IMR-90 (cell line): ENCODE measurements around the gene SLC35B3. TPM values are rescaled to one million over a fixed set of nuclear protein-coding genes. Genes with fewer than 3 reads are reported as not detected.
A peak's percentile ranks its signal among the peaks of the same experiment; 100 is the strongest.
"Not testable (repeated sequence)": the region's sequence is repeated elsewhere in the genome, so short reads cannot be mapped to it uniquely, and the experiment has no call there.

ENCODE experiments used
- ATAC-seq: fragments of 200-7000 bp; cut with Tn5 transposase; 2 replicates; pipeline ENCODE4 v1.9.1; 2020; ENCODE audit warnings: low read depth, mild to moderate bottlenecking, moderate library complexity
- BruUV-seq: library from RNA; stranded (reverse); fragments of 400-500 nt; replicated peaks from 2 replicates; lab custom pipeline; 2021; lab: Mats Ljungman, UMichigan
- CTCF ChIA-PET: fragments of 300-600 bp; formaldehyde crosslinking; extraction: SDS; loops from one replicate; lab custom pipeline; 2021; ENCODE audit warnings: antibody characterized with exemption; lab: Yijun Ruan, JAX
- POLR2A ChIA-PET: fragments of 300-600 bp; sonication (Branson Sonifier 250); formaldehyde crosslinking; loops from one replicate; lab custom pipeline; 2022; ENCODE audit warnings: antibody characterized with exemption; ENCODE audit not compliant: unreplicated experiment; lab: Charles Lee
- DNase-seq: peaks from one replicate; pipeline ENCODE4 v3.0.0; 2013
- H2AFZ ChIP-seq: replicated peaks from 2 replicates; pipeline ENCODE3; 2013; ENCODE audit warnings: low read length, mild to moderate bottlenecking; ENCODE audit not compliant: poor library complexity
- H2AK5ac ChIP-seq: 2 replicates; pipeline ENCODE4 v1.6.1; 2013; ENCODE audit warnings: low read depth, low read length, inconsistent platforms
- H2AK9ac ChIP-seq: replicated peaks from 2 replicates; pipeline ENCODE3; 2013; ENCODE audit warnings: mild to moderate bottlenecking, low read depth, low read length, moderate library complexity; ENCODE audit not compliant: poor library complexity
- H2BK120ac ChIP-seq: 2 replicates; pipeline ENCODE4 v1.6.1; 2013; ENCODE audit warnings: low read depth, low read length, inconsistent platforms
- H2BK15ac ChIP-seq: 3 replicates; pipeline ENCODE4 v1.6.1; 2013; ENCODE audit warnings: low read depth, low read length, inconsistent platforms
- H2BK20ac ChIP-seq: 2 replicates; pipeline ENCODE4 v1.6.1; 2013; ENCODE audit warnings: low read depth, mild to moderate bottlenecking, inconsistent platforms, low read length, moderate library complexity
- H2BK5ac ChIP-seq: 2 replicates; pipeline ENCODE4 v1.6.1; 2013; ENCODE audit warnings: mild to moderate bottlenecking, low read depth, low read length, inconsistent platforms; ENCODE audit not compliant: poor library complexity, severe bottlenecking
- H3K14ac ChIP-seq: replicated peaks from 2 replicates; pipeline ENCODE4 v1.6.1; 2013; ENCODE audit warnings: low read depth, low read length, inconsistent platforms
- H3K18ac ChIP-seq: 2 replicates; pipeline ENCODE4 v1.6.1; 2013; ENCODE audit warnings: low read depth, low read length, control low read depth
- H3K23ac ChIP-seq: 2 replicates; pipeline ENCODE4 v1.6.1; 2013; ENCODE audit warnings: low read depth, low read length, inconsistent platforms
- H3K27ac ChIP-seq: 2 replicates; pipeline ENCODE4 v1.5.1; 2013; ENCODE audit warnings: mild to moderate bottlenecking, control low read depth, low read length; ENCODE audit not compliant: insufficient read depth
- H3K27me3 ChIP-seq: 2 replicates; pipeline ENCODE4 v1.6.1; 2013; ENCODE audit warnings: low read length; ENCODE audit not compliant: control insufficient read depth, insufficient read depth
- H3K36me3 ChIP-seq: 2 replicates; pipeline ENCODE4 v1.6.1; 2013; ENCODE audit warnings: low read length, mixed read lengths; ENCODE audit not compliant: control insufficient read depth, insufficient read depth
- H3K4ac ChIP-seq: 2 replicates; pipeline ENCODE4 v1.6.1; 2013; ENCODE audit warnings: low read depth, low read length, inconsistent platforms
- H3K4me1 ChIP-seq: 2 replicates; pipeline ENCODE4 v1.6.1; 2013; ENCODE audit warnings: low read length, mixed read lengths; ENCODE audit not compliant: control insufficient read depth, insufficient read depth
- H3K4me2 ChIP-seq: 2 replicates; pipeline ENCODE4 v1.6.1; 2013; ENCODE audit warnings: low read depth, mild to moderate bottlenecking, control low read depth, low read length, moderate library complexity
- H3K4me3 ChIP-seq: 2 replicates; pipeline ENCODE4 v1.5.1; 2013; ENCODE audit warnings: low read depth, mild to moderate bottlenecking, control low read depth, low read length, moderate library complexity; ENCODE audit not compliant: insufficient read depth
- H3K56ac ChIP-seq: 2 replicates; pipeline ENCODE4 v1.6.1; 2013; ENCODE audit warnings: low read length, inconsistent platforms; ENCODE audit not compliant: insufficient read depth; ENCODE audit errors: extremely low read depth
- H3K79me1 ChIP-seq, 2 experiments: 2 replicates each; pipeline ENCODE4 v1.6.1; 2013; ENCODE audit warnings: low read length in 2 of 2, inconsistent platforms in 1 of 2, low read depth in 1 of 2
- H3K9ac ChIP-seq: 2 replicates; pipeline ENCODE4 v1.6.1; 2013; ENCODE audit warnings: low read depth, low read length, control low read depth
- H3K9me1 ChIP-seq: 2 replicates; pipeline ENCODE4 v1.6.1; 2013; ENCODE audit warnings: low read length, inconsistent platforms; ENCODE audit not compliant: insufficient read depth
- H3K9me3 ChIP-seq: 2 replicates; pipeline ENCODE4 v1.6.1; 2013; ENCODE audit warnings: low read length; ENCODE audit not compliant: control insufficient read depth, insufficient read depth
- H4K20me1 ChIP-seq: 2 replicates; pipeline ENCODE4 v1.6.1; 2013; ENCODE audit warnings: low read length, inconsistent platforms; ENCODE audit not compliant: insufficient read depth
- H4K5ac ChIP-seq: 2 replicates; pipeline ENCODE4 v1.6.1; 2013; ENCODE audit warnings: mild to moderate bottlenecking, low read depth, low read length, control low read depth
- H4K8ac ChIP-seq, 2 experiments: 2 replicates each; pipeline ENCODE4 v1.6.1; 2013; ENCODE audit warnings: low read depth in 2 of 2, low read length in 2 of 2, control low read depth in 1 of 2, inconsistent platforms in 1 of 2
- H4K91ac ChIP-seq: 2 replicates; pipeline ENCODE4 v1.6.1; 2013; ENCODE audit warnings: low read depth, low read length, inconsistent platforms; ENCODE audit not compliant: insufficient read depth
- WGBS, 2 experiments: methylation state at CpG; one replicate each; pipeline versions ENCODE4 v1.1.5 to v1.1.7; 2013; ENCODE audit warnings: missing lambda C conversion rate in 2 of 2; ENCODE audit not compliant: insufficient read length in 1 of 2; ENCODE audit errors: extremely low coverage in 2 of 2; 5-methylcytosine and 5-hydroxymethylcytosine counted together
- dilution Hi-C: fragments of 300-500 bp; cut with HindIII; formaldehyde crosslinking; loops from one replicate; pipeline ENCODE4 v1.14.3; 2018; ENCODE audit warnings: low sequenced_read_pairs; ENCODE audit not compliant: unreplicated experiment
- in situ Hi-C: fragments of 300-500 bp; cut with MboI; formaldehyde crosslinking; loops from 3 replicates; pipeline ENCODE4 v1.14.3; 2019; ENCODE audit warnings: low sequenced_read_pairs, inconsistent platforms, mixed read lengths
- intact Hi-C: fragments of 100-400 bp; cut with micrococcal nuclease; formaldehyde crosslinking; loops from 2 replicates; pipeline ENCODE4 v1.10.0; 2022
- polyA plus RNA-seq, 3 experiments: library from polyadenylated mRNA; depleted of rRNA; stranded (reverse); fragments of >200 nt; gene quantifications; 2 replicates each; pipeline ENCODE4 v1.2.3, GENCODE V29; 2012; ENCODE audit warnings: low replicate concordance in 1 of 3
- total RNA-seq: library from RNA; depleted of rRNA; stranded (reverse); fragments of >200 nt; gene quantifications from 2 replicates; pipeline ENCODE4 v1.2.3, GENCODE V29; 2012
- TF ChIP-seq, protein P1 (sequence below): fragments of 150-350 bp; IDR thresholded peaks from 2 replicates; pipeline ENCODE4 v1.6.1; 2017; ENCODE audit warnings: mild to moderate bottlenecking, antibody characterized with exemption, low read length, low read depth

Gene SLC35B3
- total and polyA plus RNA-seq, 2 of the 4 experiments (the other 2 are of a cell fraction): 19.0 to 21.1 TPM

DNA sequence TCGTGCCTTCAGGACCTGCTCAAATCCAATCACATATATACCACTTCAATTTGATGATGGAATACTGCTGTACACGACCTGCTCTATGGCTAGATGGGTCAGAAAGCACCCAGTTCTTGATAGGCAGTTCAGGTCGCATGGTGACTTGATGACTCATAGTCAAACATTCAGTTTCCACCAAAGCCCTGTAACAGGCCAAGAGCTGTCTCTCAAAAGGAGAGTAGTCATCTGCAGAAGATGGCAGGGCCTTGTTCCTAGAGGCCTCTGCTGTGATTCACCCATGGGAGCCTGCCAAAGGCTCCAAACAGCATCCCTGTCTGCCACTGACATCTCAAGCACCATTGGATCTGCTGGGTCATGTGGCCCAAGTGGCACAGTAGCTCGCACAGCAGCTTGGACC, 29.4 kb downstream of the SLC35B3 start:
- H2AFZ ChIP-seq, H3K36me3 ChIP-seq, H3K56ac ChIP-seq, H2BK5ac ChIP-seq, H3K4ac ChIP-seq, H3K27ac ChIP-seq, BruUV-seq, POLR2A ChIA-PET, CTCF ChIA-PET, H2AK5ac ChIP-seq, H3K14ac ChIP-seq, H3K27me3 ChIP-seq, H4K5ac ChIP-seq, H3K18ac ChIP-seq, H3K4me2 ChIP-seq, H3K9ac ChIP-seq, ATAC-seq, intact Hi-C loops, H2BK20ac ChIP-seq, H2BK120ac ChIP-seq, dilution Hi-C loops, H3K79me1 ChIP-seq, H2AK9ac ChIP-seq, H4K20me1 ChIP-seq, H3K9me1 ChIP-seq, H2BK15ac ChIP-seq, H3K4me3 ChIP-seq, H4K91ac ChIP-seq, H3K9me3 ChIP-seq, in situ Hi-C loops, H3K4me1 ChIP-seq, H4K8ac ChIP-seq, H3K23ac ChIP-seq: not testable (repeated sequence)
- 80% methylated on average over 1 of the region's 4 CpGs; no CpG with 5 or more reads in 1 of the 2 experiments for WGBS, 2 experiments
- DNase-seq: peak; percentile 45
- TF ChIP-seq, protein P1, sequence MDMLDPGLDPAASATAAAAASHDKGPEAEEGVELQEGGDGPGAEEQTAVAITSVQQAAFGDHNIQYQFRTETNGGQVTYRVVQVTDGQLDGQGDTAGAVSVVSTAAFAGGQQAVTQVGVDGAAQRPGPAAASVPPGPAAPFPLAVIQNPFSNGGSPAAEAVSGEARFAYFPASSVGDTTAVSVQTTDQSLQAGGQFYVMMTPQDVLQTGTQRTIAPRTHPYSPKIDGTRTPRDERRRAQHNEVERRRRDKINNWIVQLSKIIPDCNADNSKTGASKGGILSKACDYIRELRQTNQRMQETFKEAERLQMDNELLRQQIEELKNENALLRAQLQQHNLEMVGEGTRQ: peak; percentile 30; the same call in 1 of the 2 replicates
